ENCODE measurements around the gene PRICKLE2.

Gene PRICKLE2

DNA sequence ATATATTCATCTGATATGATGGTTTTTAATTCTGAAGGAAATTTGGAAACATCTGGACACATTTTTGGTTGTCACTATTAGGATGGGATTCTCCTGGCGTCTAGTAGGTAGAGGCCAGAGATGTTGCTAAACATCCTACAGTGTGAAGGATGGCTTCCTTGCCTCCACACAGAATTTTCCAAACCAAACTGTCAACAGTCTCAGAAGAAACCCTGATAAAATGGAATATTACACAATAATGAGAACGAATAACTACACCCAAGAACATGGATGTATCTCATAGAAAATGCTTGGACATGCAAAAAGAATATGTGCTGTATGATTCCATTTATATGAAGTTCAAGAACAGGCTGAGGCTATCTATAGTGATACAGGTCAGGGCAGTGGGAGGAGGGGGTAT lies 122.1 kb downstream of the PRICKLE2 start:
- ChIA-PET CTCF (no interaction called here), POLR2A (no interaction called here)
- TF ChIP-seq ZNF404 (tag by site-specific recombination; IDR thresholded peaks at IDR 0.05): no peak
- TF ChIP-seq ZNF677 (tag by site-specific recombination; IDR thresholded peaks at IDR 0.05): no peak
- TF ChIP-seq SP3 (tag by site-specific recombination; IDR thresholded peaks at IDR 0.05): no peak
- TF ChIP-seq ZBTB17 (tag by site-specific recombination; IDR thresholded peaks at IDR 0.05): no peak
- TF ChIP-seq ZNF433 (tag by site-specific recombination; IDR thresholded peaks at IDR 0.05; ENCODE audit: low read depth): no peak
- TF ChIP-seq, protein P1, sequence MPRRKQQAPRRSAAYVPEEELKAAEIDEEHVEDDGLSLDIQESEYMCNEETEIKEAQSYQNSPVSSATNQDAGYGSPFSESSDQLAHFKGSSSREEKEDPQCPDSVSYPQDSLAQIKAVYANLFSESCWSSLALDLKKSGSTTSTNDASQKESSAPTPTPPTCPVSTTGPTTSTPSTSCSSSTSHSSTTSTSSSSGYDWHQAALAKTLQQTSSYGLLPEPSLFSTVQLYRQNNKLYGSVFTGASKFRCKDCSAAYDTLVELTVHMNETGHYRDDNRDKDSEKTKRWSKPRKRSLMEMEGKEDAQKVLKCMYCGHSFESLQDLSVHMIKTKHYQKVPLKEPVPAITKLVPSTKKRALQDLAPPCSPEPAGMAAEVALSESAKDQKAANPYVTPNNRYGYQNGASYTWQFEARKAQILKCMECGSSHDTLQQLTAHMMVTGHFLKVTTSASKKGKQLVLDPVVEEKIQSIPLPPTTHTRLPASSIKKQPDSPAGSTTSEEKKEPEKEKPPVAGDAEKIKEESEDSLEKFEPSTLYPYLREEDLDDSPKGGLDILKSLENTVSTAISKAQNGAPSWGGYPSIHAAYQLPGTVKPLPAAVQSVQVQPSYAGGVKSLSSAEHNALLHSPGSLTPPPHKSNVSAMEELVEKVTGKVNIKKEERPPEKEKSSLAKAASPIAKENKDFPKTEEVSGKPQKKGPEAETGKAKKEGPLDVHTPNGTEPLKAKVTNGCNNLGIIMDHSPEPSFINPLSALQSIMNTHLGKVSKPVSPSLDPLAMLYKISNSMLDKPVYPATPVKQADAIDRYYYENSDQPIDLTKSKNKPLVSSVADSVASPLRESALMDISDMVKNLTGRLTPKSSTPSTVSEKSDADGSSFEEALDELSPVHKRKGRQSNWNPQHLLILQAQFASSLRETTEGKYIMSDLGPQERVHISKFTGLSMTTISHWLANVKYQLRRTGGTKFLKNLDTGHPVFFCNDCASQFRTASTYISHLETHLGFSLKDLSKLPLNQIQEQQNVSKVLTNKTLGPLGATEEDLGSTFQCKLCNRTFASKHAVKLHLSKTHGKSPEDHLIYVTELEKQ (tag by site-specific recombination; IDR thresholded peaks at IDR 0.05; ENCODE audit: borderline replicate concordance): no peak
- no peak for TF ChIP-seq ZNF660 (tag by site-specific recombination; IDR thresholded peaks at IDR 0.05)
- no peak for TF ChIP-seq ZNF2 (tag by site-specific recombination; IDR thresholded peaks at IDR 0.05)
- TF ChIP-seq, protein P2, sequence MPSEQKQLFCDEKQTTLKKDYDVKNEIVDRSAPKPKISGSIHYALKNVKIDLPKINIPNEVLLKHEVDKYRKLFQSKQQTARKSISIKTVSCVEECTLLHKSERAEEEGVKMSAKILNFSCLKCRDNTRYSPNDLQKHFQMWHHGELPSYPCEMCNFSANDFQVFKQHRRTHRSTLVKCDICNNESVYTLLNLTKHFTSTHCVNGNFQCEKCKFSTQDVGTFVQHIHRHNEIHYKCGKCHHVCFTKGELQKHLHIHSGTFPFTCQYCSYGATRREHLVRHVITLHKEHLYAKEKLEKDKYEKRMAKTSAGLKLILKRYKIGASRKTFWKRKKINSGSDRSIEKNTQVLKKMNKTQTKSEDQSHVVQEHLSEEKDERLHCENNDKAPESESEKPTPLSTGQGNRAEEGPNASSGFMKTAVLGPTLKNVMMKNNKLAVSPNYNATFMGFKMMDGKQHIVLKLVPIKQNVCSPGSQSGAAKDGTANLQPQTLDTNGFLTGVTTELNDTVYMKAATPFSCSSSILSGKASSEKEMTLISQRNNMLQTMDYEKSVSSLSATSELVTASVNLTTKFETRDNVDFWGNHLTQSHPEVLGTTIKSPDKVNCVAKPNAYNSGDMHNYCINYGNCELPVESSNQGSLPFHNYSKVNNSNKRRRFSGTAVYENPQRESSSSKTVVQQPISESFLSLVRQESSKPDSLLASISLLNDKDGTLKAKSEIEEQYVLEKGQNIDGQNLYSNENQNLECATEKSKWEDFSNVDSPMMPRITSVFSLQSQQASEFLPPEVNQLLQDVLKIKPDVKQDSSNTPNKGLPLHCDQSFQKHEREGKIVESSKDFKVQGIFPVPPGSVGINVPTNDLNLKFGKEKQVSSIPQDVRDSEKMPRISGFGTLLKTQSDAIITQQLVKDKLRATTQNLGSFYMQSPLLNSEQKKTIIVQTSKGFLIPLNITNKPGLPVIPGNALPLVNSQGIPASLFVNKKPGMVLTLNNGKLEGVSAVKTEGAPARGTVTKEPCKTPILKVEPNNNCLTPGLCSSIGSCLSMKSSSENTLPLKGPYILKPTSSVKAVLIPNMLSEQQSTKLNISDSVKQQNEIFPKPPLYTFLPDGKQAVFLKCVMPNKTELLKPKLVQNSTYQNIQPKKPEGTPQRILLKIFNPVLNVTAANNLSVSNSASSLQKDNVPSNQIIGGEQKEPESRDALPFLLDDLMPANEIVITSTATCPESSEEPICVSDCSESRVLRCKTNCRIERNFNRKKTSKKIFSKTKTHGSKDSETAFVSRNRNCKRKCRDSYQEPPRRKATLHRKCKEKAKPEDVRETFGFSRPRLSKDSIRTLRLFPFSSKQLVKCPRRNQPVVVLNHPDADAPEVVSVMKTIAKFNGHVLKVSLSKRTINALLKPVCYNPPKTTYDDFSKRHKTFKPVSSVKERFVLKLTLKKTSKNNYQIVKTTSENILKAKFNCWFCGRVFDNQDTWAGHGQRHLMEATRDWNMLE (tag by site-specific recombination; conservative IDR thresholded peaks at IDR 0.05; ENCODE audit: low read depth): no peak
- TF ChIP-seq ZNF146 (tag by site-specific recombination; IDR thresholded peaks at IDR 0.05): no peak
- TF ChIP-seq ZNF654 (tag by site-specific recombination; IDR thresholded peaks at IDR 0.05; ENCODE audit: low read depth): no peak
- TF ChIP-seq, protein P3, sequence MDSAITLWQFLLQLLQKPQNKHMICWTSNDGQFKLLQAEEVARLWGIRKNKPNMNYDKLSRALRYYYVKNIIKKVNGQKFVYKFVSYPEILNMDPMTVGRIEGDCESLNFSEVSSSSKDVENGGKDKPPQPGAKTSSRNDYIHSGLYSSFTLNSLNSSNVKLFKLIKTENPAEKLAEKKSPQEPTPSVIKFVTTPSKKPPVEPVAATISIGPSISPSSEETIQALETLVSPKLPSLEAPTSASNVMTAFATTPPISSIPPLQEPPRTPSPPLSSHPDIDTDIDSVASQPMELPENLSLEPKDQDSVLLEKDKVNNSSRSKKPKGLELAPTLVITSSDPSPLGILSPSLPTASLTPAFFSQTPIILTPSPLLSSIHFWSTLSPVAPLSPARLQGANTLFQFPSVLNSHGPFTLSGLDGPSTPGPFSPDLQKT (IDR thresholded peaks at IDR 0.05; ENCODE audit: borderline replicate concordance, low read depth, low read length): no peak
- TF ChIP-seq ZIC2 (tag by site-specific recombination; IDR thresholded peaks at IDR 0.05): no peak
- TF ChIP-seq ZNF529 (tag by site-specific recombination; IDR thresholded peaks at IDR 0.05; ENCODE audit: insufficient replicate concordance): no peak
- TF ChIP-seq ZNF157 (tag by site-specific recombination; IDR thresholded peaks at IDR 0.05): no peak
- no peak for TF ChIP-seq GFI1B (tag by site-specific recombination; IDR thresholded peaks at IDR 0.05)
- TF ChIP-seq ZEB2 (tag by site-specific recombination; IDR thresholded peaks at IDR 0.05): no peak
- TF ChIP-seq ZXDB (tag by site-specific recombination; IDR thresholded peaks at IDR 0.05): no peak
- TF ChIP-seq ZNF785 (tag by site-specific recombination; IDR thresholded peaks at IDR 0.05): no peak
- Histone ChIP-seq H3K36me3 (ENCODE audit: control insufficient read depth in 2 of 2, insufficient read depth in 1 of 2, low read length in 2 of 2) (peaks cover 0 to 4% of the 10 kb centered on the region in 2 experiments; a peak in 1 of 3 replicates), H3K27ac (ENCODE audit: extremely low read depth, low read depth, low read length) (no peak overlapping the region), H3K4me3 (ENCODE audit: low read depth, low read length) (no peak overlapping the region), H3K4me1 (ENCODE audit: control insufficient read depth, insufficient read depth, low read length) (no peaks in the 10 kb centered on the region), H3K9me3 (ENCODE audit: control insufficient read depth, insufficient read depth, low read depth, low read length) (no peaks in the 10 kb centered on the region)

Data from HEK293 (cell line).